Renal pelvis (tissue), 4 donors: ENCODE results near the gene MREG. TPM values are rescaled to one million over a fixed set of nuclear protein-coding genes. Genes with fewer than 3 reads are reported as not detected.
A peak's percentile ranks its signal among the peaks of the same experiment; 100 is the strongest.
"Not testable (repeated sequence)": the region's sequence is repeated elsewhere in the genome, so short reads cannot be mapped to it uniquely, and the experiment has no call there.

Experiments used
- DNase-seq: peaks from one replicate; pipeline ENCODE4 v3.0.0-alpha.2; 2013
- polyA plus RNA-seq, 3 donors: library from polyadenylated mRNA; unstranded; fragments of 120-200 nt; gene quantifications; one replicate each; pipeline ENCODE4 v1.2.1, GENCODE V29; 2013; ENCODE audit not compliant: insufficient read length in 3 of 3

Gene MREG
- polyA plus RNA-seq, 3 donors, result 18.3 to 20.0 (median 19.9) TPM

DNA sequence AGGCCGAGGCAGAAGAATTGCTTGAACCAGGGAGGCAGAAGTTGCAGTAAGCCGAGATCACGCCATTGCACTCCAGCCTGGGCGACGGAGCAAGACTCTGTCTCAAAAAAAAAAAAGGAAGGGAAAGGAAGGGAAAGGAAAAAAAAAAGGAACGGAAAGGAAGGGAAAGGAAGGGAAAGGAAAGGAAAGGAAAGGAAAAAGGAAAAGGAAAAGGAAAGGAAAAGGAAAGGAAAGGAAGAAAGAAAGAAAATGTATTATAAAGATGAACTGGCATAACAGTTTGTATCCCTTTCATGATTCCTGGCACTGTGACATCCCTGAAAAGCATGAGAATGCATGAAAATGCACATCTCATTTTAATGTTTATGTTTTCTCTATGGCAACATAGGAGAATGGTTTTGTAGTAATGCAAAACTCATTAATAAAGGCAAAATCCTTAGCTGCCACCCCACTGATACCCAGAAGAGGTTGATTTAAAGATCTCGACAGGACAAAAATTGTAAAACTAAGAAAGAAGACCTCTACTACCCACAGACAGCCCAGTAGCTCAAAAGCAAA is 11.5 kb upstream of the MREG start:
- no peak for DNase-seq

DNA sequence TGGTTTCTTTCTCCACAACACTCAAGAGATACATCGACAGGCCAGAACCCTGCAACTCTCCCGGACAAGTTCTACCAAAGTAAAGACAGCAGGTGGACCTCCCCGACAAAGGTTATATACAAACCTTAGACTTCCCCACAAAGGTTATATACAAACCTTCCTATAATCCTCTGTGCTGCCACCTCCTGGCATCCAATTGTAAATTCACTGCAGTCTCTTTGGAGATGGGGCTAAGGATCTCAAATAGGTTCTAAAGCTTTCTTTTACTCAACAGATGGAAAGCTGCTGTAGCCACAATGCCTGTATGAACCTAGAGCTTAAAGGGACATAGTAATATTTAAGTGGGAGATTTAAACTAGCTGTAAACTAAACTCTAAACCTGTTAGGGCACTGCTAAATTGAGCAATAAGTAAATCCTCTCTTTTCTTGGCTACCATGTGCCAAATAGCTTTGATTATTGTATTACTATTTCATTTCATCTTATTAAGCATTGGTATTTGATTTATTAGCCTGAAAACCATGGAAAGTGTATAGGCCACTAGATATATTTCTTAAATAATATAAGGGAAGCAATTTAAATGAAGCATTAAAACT is 9.8 kb upstream of the MREG start:
- DNase-seq, result peak; percentile 48

DNA sequence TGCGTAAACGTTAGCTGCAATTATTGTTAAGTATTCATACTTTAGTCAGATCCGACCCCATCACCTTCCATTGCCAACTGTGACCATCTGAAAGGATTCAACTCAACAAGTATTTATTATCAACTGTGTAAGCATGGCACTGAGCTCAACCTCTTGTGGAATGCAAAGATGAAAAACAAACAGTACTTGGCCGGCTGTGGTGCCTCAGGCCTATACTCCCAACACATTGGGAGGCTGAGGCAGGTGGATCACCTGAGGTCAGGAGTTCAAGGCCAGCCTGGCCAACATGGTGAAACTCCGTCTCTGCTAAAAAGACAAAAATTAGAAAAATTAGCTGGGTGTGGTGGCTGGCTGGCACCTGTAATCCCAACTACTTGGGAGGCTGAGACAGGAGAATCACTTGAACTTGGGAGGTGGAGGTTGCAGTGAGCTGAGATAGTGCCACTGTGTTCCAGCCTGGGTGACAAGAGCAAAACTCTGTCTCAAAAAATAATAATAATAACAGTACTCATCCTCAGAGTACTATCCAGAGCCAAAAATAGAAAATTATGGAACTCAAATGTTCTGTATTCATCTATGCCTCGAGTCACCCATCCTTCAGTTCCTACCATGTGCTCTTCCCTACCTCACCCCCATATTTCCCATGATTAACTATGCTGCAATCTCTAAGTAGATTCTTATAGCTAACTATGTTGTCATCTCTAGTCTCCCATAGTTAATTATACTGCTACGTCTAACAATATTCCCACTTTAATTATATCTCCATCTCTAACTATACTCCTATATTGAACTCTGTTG is 8.6 kb upstream of the MREG start:
- no peak for DNase-seq

DNA sequence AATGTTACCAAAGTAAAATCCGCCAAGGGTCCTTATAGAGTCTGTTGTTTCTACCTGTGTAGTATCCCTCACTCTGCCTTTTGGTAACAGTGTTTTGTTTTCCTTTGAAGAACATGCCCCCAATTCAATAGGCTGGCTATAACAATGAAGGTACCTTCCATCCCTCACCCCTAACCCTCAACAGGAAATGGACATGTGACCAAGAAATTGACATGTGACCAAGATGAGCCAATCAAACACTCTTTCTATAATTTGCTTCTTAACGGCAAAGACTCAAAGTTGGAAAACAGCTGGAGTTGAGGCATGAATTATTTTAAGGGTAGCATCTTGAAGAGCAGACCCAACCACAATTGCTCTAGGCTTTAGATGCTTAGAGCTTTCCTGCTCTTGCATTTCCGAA is 5.4 kb upstream of the MREG start:
- no peak for DNase-seq

DNA sequence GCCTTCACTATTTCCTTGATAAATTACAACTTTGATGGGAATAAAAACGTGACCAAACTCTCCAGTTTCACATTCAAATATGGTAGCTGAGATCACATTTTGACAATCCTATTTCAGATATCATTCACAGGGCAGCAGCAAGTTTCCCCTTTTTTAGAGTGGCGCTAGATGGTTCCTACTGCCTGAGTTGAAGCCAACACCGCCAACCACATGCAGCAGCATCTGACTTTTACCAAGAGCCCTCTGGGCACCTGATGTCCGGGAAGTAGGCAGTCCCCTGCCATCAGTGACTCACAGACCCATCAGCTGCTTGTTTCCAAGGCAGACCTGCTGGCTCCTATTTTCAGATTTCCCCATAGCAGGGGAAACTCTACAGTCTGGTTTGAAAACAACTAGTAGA is 4.0 kb upstream of the MREG start:
- DNase-seq, result no peak

DNA sequence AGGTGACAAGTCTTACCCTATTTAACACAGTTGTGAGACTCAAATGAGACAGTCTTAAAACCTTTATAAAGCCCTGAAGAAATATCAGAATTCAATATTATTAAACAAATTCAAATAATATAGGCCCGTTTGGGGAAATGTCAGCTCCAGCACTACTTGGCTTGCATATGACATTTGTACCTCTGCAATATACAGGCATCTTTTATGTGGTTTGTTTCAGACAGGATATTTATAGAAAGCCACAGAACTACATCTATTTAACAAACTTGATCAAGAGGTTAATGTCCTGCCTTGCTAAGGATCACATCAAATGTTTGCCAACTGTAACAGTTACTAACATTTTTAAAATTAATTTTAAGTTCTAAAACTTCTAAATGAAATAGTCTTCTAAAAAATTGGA is 3.2 kb upstream of the MREG start:
- no peak for DNase-seq

DNA sequence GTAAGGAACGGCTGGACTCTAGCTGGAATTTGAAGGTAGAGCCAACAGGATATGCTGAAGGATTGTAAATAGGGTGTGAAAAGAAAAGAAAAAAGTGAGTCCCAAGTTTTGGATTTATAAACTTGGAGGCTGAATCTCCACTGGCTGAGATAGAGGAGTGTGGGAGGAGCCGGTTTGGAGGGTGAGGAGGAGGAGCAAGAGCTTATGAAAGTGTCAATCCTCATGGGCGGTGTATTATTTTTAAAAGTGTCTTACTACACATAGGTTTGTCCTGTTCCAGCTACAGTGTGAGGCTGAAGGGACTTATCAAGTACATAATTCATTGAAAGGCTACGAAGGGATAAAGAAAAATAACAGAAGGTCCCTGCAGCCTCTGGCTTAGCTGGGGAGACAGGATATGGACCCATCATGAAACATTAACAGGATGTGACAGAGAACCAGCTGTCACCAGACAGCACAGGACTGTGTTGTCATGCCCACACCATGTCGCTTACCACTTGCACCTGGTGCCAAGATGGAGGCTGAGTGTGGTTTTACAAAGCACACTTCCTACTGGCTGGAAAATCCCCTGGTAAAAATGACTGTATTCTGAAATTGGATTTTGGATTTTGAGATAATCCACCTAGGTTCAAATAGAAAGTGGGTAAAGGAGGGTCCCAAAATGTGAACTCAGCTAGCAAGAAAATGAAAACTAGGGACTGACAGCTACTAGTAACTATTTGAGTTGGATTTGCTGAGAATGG is 2.5 kb upstream of the MREG start:
- DNase-seq, result no peak

DNA sequence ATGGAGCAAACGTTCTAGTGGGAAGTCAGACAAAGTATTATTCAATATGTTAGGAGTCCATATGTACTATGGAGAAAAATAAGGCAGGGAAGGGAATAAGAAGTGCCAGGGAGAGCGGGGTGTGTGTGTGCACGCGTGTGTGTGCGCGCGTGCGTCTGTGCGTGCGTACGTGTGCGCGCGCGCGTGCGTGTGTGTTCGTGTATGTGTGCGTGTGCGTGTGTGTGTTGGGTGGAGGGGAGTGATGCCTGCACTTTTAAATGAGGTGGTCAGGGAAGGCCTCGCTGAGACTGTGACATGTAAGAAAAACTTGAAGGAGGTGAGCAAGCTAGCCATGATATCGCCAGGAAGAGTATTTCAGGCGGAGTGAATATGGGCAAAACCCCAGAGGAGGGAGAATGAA is 1.6 kb upstream of the MREG start:
- no peak for DNase-seq

DNA sequence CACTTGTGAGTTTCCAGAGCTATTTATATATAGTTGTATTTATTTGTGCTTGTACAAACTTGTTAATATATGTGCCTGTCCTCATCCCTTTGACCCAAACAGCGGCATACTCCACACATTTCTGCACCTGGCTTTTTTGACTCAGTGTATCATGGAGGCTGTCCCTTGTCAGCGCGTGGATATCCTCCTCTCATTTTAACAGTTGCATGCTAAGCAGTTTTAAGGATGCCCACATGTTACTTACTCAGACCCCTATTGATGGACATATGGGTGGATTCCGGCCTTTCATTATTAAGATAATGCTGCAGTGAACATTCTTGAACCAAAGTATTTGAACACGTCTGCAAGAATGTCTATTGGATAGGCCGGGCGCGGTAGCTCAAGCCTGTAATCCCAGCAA is 655 bp upstream of the MREG start:
- DNase-seq, result no peak

DNA sequence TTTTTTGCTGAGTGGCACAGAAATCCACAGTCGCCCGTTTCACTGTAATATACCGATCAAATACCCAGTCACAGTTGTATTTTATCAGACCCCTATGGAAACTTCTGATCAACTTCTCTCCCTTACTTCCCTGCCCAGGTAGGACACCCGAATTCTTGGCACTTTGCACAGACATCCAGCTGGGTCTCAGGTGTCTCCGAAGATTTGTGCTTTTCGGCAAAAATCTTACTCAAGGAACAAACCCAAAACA is 596 bp downstream of the MREG start:
- DNase-seq, result no peak

DNA sequence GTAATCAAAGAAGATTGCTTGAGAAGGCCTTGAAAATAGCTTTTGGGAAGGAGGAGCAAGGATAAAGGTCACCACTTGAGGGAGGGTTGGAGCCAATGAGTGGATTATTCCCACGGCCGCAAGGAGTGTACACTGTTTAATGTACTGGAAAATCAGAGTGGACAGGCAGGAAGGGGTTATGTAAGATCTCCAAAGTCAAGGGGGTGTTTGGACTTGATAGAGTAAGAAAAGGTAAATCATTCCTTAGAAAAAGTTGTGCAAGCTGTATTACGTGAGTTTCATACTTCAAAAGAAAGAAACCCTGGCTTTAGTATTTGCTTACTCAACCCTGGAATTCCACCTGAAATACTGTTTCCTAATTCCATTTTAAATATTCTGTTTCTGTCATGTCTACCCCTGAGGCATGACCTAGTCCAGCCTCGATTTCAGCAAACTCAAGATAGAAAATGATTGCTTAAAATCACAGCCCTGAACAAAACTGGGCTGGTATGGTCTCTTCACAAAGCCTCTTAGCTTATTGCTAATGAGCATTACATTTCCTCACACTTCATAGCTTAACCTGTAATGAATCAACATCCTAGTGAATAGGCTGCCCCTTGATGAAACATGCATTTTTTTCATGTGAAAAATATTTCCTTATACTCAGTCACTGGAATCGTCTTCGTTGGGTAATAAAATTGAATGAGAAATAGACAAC is 1.1 kb downstream of the MREG start:
- peak; percentile 27 for DNase-seq

DNA sequence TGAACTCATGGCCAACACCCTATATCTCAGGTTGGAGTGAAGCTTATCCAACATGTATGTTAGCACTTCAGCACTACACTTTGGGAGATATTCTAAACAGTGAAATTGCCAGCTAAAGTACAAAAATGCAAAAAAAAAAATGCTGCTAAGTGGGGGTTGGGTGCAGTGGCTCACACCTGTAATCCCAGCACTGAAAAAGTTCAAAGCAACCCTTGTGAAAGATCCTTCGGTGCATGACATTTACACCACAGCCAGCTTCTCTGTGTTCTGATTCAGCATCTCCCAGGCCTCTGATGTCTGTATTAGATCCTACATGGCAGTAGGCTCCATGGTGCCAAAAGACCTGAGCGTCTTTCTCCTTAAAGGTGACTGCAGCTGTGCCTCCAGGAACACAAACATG is 4.1 kb downstream of the MREG start:
- DNase-seq, result not testable (repeated sequence)

DNA sequence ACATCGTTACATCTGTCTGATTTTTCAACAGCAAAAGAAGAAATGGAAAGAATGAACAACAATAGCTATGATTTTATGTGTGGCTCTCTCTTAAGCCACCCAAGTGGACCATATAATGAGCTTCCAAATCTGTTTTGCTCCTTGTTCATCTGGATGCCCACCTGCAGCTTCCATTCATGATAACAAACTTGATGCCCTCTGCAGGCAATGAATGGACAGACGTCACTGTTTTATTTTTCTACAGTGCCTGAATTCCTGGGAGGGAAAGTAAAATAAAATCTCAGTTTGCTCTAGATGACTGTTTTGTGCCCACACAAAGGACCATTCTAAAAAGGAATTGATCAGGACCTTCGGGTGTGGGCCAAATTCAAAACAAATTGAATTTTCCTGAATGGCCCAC is 5.0 kb downstream of the MREG start:
- no peak for DNase-seq

DNA sequence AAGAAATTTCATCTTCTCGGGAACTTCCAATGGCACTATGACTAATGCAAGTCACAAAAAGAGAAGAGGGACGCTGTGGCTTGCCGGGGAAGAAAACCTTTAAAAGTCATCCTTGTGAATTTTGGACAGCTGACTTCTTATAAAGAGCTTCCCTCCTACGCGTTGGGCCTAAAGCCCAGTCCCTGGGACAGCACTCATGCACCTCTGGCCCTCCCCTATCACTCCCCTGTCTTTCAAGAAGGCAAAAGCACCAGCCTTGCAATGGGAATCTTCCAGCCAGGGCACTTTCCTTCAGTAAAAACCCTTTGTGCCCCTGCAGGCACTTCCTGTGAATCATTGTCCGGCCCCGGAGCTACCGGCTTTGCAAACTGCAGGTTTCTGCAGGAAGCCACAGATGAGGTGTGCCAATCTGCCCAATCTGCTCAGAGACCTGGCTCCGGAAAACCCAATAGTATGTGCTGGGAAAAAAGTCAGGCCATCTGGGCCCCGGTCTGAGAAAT is 7.1 kb downstream of the MREG start:
- no peak for DNase-seq

DNA sequence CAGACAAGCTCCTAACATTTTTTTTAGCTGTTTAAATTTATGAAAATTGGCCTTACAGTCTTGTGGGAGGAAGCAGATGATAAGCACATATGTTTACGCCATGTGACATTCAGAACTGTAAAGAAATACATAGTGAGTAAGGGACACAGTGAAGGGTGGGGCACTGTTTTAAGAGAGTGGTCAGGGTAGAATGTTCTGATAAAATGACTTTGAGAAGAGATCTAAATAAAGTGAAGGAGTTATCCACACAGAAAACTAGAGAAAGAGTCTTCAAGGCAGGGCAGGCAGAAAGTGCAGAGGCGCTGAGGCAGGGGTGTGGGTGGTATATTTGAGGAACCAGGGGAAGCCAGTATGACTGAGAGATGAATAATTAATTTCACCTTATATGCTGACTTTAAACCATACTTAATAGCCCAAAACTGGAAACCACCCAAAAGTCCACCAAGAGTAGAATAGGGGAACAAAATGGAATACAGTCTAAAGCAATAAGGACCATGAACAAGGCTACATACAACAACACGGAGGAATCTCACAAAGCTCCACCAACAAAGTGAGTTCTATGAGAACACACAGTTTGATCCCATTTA is 8.6 kb downstream of the MREG start:
- no peak for DNase-seq

DNA sequence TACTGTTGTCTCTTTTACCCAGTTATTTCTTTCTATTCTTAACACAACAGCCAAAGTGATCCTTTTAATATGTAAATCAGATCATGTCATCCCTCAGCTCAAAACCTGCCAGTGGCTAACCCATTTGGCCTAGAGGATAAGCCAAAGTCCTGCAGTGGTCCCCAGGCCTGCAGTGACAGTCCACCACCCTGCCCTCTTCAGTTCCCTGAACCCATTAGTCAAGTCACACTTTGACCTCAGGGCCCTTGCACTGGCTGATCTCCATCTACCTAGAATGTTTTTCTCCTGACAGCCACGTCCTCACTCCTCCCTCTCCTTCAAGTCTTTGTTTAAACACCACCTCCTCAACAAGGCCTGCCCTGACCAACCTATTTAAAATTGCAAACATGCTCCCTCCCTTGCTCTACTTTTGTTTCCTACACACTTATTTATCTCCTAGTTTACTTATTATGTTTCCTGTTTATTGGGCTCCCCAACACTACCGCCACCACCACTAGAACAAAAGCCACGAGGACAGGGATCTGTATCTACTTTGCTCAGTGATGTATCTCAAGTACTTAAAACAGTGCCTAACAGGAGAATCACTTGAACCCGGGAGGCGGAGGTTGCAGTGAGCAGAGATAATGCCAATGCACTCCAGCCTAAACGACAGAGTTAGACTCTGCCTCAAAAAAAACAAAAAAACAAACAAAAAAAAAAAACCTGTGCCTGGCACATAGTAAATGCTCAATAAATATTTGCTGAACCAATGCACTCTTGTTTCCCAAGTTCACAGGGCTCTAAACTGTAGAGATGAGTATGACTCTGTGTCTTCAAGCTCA is 9.3 kb downstream of the MREG start:
- DNase-seq, result no peak

DNA sequence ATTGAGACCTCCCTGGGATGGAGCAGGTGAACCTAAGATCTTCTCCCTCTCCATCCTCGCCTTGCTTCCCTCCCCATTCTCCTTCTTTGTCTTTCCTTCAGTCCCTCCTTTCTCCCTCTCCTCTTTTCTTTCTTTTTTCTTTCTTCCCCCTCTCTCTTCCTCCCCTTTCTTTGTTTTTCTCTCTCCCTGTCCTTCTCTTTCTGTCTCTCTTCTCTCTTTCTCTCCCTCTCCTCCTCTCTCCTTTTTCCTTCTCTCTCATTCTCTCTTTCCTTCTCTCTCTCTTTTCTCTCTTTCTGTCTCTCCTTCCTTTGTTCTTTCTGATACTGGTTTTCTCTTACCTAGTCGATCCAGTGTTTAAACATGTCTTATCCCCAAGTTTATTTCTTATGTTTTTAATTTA is 10.7 kb downstream of the MREG start:
- DNase-seq, result no peak

DNA sequence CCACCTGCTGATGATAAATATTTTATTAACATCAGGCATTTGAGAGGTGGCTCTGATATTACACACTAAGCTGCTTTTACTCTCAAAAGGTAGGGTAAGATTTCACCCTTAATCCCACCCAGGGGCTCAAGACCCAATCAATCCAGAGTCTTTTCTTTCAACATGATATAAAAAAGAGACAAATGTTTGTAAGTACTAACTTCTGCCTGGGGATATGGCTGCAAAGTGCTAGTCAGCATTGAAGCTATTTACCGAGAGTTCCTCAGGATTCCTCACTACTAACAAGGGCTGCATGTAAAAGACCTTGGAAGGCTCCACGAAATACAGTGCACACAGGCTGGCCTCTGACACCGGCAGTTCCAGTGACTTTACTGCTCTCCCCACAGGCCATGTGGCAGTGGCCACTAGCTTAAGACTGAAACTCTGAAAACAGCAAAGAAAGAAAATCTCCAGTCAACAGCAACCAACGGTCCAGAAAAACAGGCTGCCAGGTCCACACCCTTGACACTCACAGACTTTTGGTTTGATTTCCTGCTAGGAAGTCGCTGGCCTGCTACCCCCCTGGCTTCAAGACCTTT is 11.2 kb downstream of the MREG start:
- no peak for DNase-seq

DNA sequence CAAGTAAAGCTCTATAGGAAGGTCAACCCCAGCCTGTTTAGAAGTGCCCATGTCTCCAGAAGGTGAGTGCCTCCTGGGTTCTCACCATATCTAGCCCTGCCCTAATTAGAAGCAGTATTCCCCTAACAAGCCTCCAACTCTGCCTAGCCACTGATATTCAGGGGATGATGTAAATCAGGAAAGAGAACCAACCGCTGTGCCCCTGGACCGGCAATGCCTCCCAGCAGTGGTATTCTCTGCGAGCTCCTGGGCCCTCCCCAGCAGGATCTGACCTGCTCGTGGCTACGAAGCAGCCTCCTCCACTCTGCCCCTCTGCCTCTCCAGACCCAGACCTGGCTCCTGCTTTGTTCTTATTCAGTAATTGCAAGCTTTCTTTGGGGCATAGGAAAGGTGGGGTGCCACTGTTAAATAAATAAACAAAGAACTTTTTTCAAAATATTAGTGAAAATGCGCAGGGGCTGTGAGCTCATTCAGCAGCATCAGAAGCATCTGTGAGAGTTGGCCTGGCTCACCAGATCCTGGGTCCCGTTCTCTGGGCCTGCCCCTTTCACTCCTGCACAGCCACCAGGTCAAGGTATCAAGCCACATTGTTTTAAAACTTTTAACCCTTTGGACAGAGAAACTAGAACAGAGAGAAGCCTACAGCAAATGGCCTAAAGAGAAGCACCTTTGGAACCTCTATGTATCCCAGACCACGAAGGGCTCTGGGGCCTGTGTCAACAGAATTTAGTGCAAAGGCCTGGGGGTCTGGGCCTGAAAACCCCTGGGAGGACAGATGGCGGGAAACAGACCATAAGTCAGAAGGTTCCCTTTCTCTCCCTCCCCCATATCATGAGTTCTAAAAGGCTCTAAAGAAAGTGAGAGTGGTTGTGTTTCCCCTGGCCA is 11.9 kb downstream of the MREG start:
- DNase-seq, result no peak

DNA sequence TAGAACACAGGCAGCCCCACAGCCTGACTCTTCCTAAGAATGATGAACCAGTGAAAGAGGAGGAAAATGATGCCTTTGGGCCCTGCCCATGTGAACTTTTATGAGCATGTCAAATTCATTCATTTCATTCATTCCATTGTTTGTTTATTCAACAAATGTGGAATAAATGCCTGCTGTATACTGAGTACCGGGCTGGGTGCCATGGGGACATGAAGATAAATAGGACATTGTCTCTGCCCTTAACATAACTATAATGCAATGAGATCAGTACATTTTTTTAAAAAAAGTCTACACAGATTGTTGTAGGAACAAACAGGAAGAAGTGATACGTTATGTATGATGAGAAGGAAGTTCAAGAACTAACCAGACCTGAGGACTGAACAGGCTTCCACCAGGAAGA is 14.7 kb downstream of the MREG start:
- no peak for DNase-seq
